Uterus (tissue), 4 donors: Measurements from ENCODE around the gene NLGN1. TPM values are rescaled to one million over a fixed set of nuclear protein-coding genes. Genes with fewer than 3 reads are reported as not detected.

ENCODE experiments used
- DNase-seq, 2 donors: peaks; one replicate each; pipeline ENCODE4 v3.0.0-alpha.2; 2019 to 2020
- H3K27ac ChIP-seq, 2 donors: fragments of 200-600 bp; sonication (generic); 1 replicate in 1 of 2; 2 replicates in 1 of 2; pipeline ENCODE4 v1.5.1; 2016 to 2018
- H3K27me3 ChIP-seq, 2 donors: fragments of 200-600 bp; sonication (generic); one replicate each; pipeline ENCODE4 v1.5.1; 2018 to 2019; ENCODE audit warnings: control low read depth in 1 of 2
- H3K36me3 ChIP-seq, 2 donors: fragments of 200-600 bp; sonication (generic); one replicate each; pipeline ENCODE4 v1.5.1; 2019; ENCODE audit warnings: control low read depth in 1 of 2
- H3K4me1 ChIP-seq, 2 donors: fragments of 200-600 bp; sonication (generic); one replicate each; pipeline ENCODE4 v1.5.1; 2018 to 2019; ENCODE audit warnings: control low read depth in 1 of 2
- H3K4me3 ChIP-seq, 2 donors: fragments of 200-600 bp; sonication (generic); 1 replicate in 1 of 2; 2 replicates in 1 of 2; pipeline ENCODE4 v1.5.1; 2018 to 2019; ENCODE audit warnings: mild to moderate bottlenecking in 1 of 2
- H3K9me3 ChIP-seq, 2 donors: fragments of 200-600 bp; sonication (generic); one replicate each; pipeline ENCODE4 v1.5.1; 2019; ENCODE audit warnings: control low read depth in 1 of 2
- POLR2A ChIP-seq, 2 donors: fragments of 450-650 bp; IDR thresholded peaks; one replicate each; pipeline ENCODE4 v1.6.1; 2016; ENCODE audit warnings: antibody characterized with exemption in 2 of 2, mild to moderate bottlenecking in 1 of 2, moderate library complexity in 1 of 2
- intact Hi-C: fragments of 100-400 bp; cut with DNase I; formaldehyde crosslinking; loops from one replicate; pipeline ENCODE4 v1.15.1; 2023; ENCODE audit warnings: low total_unique reads
- total RNA-seq, 4 donors: library from RNA; depleted of rRNA in 3 of 4; stranded (reverse); fragments of >200 nt in 3 of 4; gene quantifications; one replicate each; pipeline versions ENCODE4 v1.1.0 to v1.2.4, GENCODE V29; 2014 to 2023
- TF ChIP-seq, protein P1 (sequence below), 4 experiments: fragments of 200-600 bp in 2 of 4; fragments of 450-650 bp in 2 of 4; sonication (generic) in 2 of 4; IDR thresholded peaks; one replicate each; pipeline ENCODE4 v1.5.1; 2016 to 2019; ENCODE audit warnings: antibody characterized with exemption in 4 of 4, mild to moderate bottlenecking in 2 of 4, moderate library complexity in 1 of 4
- donor health status: DM: yes; HTN: yes; CAD: no.

The NLGN1 gene
- total RNA-seq, 4 donors from 2014 or later, result 3.6 to 44.8 (median 9.8) TPM

DNA sequence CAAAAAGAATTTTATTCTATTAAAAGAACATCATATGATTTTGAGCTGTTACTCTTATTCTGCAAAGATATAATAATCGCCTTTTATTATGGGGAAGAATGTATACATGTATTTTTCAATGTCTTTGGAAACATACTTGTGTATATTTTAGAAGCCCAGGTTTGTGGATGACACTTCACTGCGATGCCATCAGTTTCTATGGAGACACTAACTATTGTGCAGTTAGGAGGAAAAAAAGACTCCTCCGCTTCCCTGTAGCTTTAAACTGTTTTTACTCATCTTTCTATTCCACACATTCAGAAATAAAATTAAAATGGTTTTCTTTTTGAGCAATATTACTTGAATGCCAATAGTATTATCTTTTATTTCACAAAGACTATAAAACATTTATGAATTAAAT is 305.0 kb downstream of the NLGN1 start:
- intact Hi-C loops, result no loop called here
- Histone ChIP-seq H3K9me3 (no peaks in the 10 kb centered on the region), H3K4me3 (no peak overlapping the region)

DNA sequence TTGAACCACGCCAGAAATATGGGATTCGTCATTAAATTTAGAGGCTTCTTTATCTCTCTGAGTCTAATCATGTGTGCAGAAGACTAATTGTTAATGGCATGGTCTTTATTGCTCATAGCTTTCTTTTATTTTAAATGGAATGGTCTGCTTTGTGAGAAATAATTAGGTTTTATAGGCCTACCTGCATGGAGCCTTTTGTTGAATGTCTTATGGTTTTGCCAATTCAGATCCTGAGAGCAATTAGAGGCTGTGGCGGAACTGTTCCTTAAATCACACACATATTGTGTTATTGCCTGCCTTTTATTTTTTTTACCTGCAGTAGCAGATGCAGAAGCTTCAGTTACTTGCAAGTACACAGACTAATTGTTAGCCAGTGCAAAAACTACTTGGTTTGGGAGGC is 306.2 kb downstream of the NLGN1 start:
- TF ChIP-seq POLR2A (IDR thresholded peaks at IDR 0.05), result no peak
- TF ChIP-seq, protein P1, sequence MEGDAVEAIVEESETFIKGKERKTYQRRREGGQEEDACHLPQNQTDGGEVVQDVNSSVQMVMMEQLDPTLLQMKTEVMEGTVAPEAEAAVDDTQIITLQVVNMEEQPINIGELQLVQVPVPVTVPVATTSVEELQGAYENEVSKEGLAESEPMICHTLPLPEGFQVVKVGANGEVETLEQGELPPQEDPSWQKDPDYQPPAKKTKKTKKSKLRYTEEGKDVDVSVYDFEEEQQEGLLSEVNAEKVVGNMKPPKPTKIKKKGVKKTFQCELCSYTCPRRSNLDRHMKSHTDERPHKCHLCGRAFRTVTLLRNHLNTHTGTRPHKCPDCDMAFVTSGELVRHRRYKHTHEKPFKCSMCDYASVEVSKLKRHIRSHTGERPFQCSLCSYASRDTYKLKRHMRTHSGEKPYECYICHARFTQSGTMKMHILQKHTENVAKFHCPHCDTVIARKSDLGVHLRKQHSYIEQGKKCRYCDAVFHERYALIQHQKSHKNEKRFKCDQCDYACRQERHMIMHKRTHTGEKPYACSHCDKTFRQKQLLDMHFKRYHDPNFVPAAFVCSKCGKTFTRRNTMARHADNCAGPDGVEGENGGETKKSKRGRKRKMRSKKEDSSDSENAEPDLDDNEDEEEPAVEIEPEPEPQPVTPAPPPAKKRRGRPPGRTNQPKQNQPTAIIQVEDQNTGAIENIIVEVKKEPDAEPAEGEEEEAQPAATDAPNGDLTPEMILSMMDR (IDR thresholded peaks at IDR 0.05), result no peak

More for the DNA sequence above, 305.0 kb downstream of the NLGN1 start:
- no peak for TF ChIP-seq POLR2A (IDR thresholded peaks at IDR 0.05)
- TF ChIP-seq, protein P1 (IDR thresholded peaks at IDR 0.05), result no peak
- DNase-seq, result no peak
- H3K36me3 ChIP-seq, result peaks cover 0 to 2% of the 10 kb centered on the region in 2 donors
- no peaks in the 10 kb centered on the region for H3K27me3 ChIP-seq
- no peaks in the 10 kb centered on the region for H3K4me1 ChIP-seq
- H3K27ac ChIP-seq, result no peak overlapping the region

DNA sequence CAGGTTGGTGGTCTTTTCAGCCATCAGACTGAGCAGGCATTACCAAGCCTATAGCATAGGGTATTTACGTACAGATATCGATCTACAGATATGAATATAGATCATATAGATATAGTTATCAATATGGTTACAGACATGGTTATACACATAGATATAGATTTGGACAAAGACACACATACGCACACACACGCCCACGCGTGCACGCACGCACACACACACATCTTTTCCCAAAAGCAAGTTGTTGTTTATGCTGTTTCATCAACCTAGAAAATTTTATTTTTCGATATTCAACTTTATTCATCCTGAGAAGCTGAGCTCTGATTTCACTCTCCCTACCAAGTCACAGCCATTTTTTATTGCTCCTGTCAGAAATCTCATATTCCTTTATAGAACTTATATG is 309.1 kb downstream of the NLGN1 start:
- TF ChIP-seq, protein P1 (IDR thresholded peaks at IDR 0.05), result no peak
- no peak for TF ChIP-seq POLR2A (IDR thresholded peaks at IDR 0.05)
- H3K27me3 ChIP-seq, result no peaks in the 10 kb centered on the region
- DNase-seq, result no peak

More for the DNA sequence above, 306.2 kb downstream of the NLGN1 start:
- DNase-seq, result no peak
- intact Hi-C loops, result no loop called here
- H3K36me3 ChIP-seq, result peaks cover 0 to 2% of the 10 kb centered on the region in 2 donors
- H3K27me3 ChIP-seq, result no peaks in the 10 kb centered on the region
- H3K9me3 ChIP-seq, result no peaks in the 10 kb centered on the region
- H3K4me1 ChIP-seq, result no peaks in the 10 kb centered on the region
- H3K27ac ChIP-seq, result no peak overlapping the region
- no peak overlapping the region for H3K4me3 ChIP-seq

DNA sequence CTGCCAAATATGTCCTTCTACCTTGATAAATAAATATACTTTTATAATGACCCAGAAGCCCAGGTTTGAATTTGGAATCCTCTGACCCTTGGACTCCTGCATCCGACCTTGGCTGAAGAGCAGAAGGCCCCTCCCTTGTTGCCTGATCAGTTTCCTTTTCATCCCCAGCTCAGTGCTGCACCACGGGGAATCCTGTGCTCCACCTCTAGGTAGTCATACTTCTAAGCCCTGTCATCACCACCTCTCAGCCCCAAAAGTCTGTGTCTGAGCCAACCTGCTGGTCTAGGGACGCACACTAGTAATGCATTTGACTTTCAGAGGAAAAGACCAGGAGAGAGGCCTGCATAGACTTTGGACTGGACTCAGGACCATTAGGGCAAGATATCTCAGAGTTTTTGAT is 310.6 kb downstream of the NLGN1 start:
- Histone ChIP-seq H3K27ac (no peak overlapping the region), H3K4me3 (no peak overlapping the region), H3K9me3 (no peaks in the 10 kb centered on the region), H3K27me3 (no peaks in the 10 kb centered on the region), H3K4me1 (no peaks in the 10 kb centered on the region), H3K36me3 (peaks cover 0 to 2% of the 10 kb centered on the region in 2 donors)
- no peak for DNase-seq
- intact Hi-C loops, result no loop called here
- TF ChIP-seq, protein P1 (IDR thresholded peaks at IDR 0.05), result no peak

More for the DNA sequence above, 309.1 kb downstream of the NLGN1 start:
- no peak overlapping the region for H3K27ac ChIP-seq
- intact Hi-C loops, result no loop called here
- H3K4me1 ChIP-seq, result no peaks in the 10 kb centered on the region
- peaks cover 0 to 2% of the 10 kb centered on the region in 2 donors for H3K36me3 ChIP-seq
- no peaks in the 10 kb centered on the region for H3K9me3 ChIP-seq
- H3K4me3 ChIP-seq, result no peak overlapping the region

DNA sequence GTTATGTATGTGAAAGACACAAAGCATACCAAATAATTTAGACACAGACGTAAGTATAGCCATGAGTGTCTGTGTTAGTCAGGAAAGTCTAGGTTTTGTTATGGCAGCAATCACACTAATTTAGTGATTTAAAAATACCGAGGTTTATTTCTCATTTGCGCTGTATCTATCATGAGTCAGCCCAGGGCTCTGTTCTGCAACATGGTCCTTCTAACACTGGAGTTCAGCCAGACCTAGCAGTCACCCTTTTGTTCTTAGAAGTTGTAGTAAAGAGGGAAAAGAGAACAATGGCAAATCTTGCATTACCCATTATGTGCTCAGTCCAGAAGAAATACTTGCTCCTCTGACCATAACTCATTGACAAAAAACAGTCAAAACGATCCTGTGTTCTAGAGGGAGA is 311.5 kb downstream of the NLGN1 start:
- no peak overlapping the region for H3K4me3 ChIP-seq
- peaks cover 0 to 2% of the 10 kb centered on the region in 2 donors for H3K36me3 ChIP-seq
- intact Hi-C loops, result no loop called here
- DNase-seq, result no peak
- TF ChIP-seq POLR2A (IDR thresholded peaks at IDR 0.05), result no peak
- TF ChIP-seq, protein P1 (IDR thresholded peaks at IDR 0.05), result no peak
- no peak overlapping the region for H3K27ac ChIP-seq
- no peaks in the 10 kb centered on the region for H3K27me3 ChIP-seq
- H3K4me1 ChIP-seq, result no peaks in the 10 kb centered on the region
- no peaks in the 10 kb centered on the region for H3K9me3 ChIP-seq
